Measurements from ENCODE around the gene DSG3.

The DSG3 gene

GRCh38 chr18:31513189-31513935 lies 65.8 kb downstream of the DSG3 start:
- no peak for DNase-seq (ENCODE audit: low read depth in 3 of 3)

DNA sequence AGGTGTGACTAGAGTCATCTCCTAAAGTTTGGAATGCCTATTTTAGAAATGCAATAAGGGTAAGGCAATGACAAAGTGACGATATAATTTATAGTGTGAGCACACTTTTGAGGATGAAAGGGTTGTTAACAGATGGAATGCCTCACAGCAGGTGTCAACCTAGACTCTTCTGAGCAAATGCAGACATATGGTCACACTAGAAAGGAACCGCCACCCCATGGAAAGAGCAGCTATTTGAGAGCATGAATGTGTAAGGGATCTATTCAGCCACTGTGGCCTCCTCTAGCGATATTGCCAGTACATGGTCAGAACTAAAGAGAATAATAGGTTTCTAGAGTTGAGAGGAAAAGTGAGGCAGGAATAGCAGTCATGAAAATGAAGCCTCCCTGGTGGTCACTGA lies 68.9 kb downstream of the DSG3 start:
- no peak for DNase-seq (ENCODE audit: low read depth in 3 of 3)

DNA sequence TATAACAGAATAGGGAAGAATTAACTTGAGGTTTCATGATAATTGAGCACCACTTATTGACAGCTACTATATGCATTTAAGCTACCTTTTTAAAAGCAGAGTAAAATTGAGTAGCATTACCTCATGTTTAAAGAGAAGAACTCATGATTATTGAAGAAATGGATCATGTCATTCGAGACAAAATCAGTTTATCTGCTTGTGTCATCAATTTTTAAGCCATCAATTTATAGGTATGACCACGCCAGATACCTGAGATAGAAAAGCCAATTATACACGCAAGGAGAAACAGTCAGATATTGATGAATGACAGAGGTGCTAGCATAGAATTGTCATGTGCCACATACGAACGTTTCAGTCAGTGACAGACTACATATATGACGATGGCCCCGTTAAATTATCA lies 78.8 kb downstream of the DSG3 start:
- DNase-seq (ENCODE audit: low read depth in 3 of 3): no peak
